MM.1S (cell line): ENCODE measurements around the gene SLC8A1.

Experiments used
- DNase-seq: peaks from one replicate; pipeline ENCODE4 v3.0.0-alpha.2; 2015
- H2AFZ ChIP-seq: fragments of 300-600 bp; sonication (generic); 2 replicates; pipeline ENCODE4 v1.6.0; 2016; ENCODE audit warnings: antibody characterized with exemption, low read length
- H3F3A ChIP-seq: fragments of 300-600 bp; sonication (generic); 2 replicates; pipeline ENCODE4 v1.6.1; 2016; ENCODE audit warnings: mild to moderate bottlenecking, antibody characterized with exemption, low read length, moderate library complexity, mixed read lengths; ENCODE audit not compliant: insufficient read depth
- H3K27ac ChIP-seq: fragments of 300-600 bp; sonication (generic); 2 replicates; pipeline ENCODE4 v1.5.1; 2016; ENCODE audit warnings: mild to moderate bottlenecking, low read length
- H3K27me3 ChIP-seq: fragments of 300-600 bp; sonication (generic); replicated peaks from 2 replicates; pipeline ENCODE4 v1.6.0; 2016; ENCODE audit warnings: low read length; ENCODE audit not compliant: insufficient read depth
- H3K36me3 ChIP-seq: fragments of 300-600 bp; sonication (generic); replicated peaks from 2 replicates; pipeline ENCODE4 v1.6.1; 2016; ENCODE audit warnings: mild to moderate bottlenecking, low read length, mixed read lengths; ENCODE audit not compliant: insufficient read depth
- H3K4me1 ChIP-seq: fragments of 300-600 bp; sonication (generic); 2 replicates; pipeline ENCODE4 v1.6.1; 2016; ENCODE audit warnings: low read length, mixed read lengths
- H3K4me2 ChIP-seq: fragments of 300-600 bp; sonication (generic); 2 replicates; pipeline ENCODE4 v1.6.0; 2016; ENCODE audit warnings: low read depth, low read length
- H3K4me3 ChIP-seq: fragments of 300-600 bp; sonication (generic); 2 replicates; pipeline ENCODE4 v1.5.1; 2016; ENCODE audit warnings: low read length, mixed read lengths
- H3K79me2 ChIP-seq: fragments of 300-600 bp; sonication (generic); 2 replicates; pipeline ENCODE4 v1.6.1; 2016; ENCODE audit warnings: mixed run types, low read length, mixed read lengths
- H3K9ac ChIP-seq: fragments of 300-600 bp; sonication (generic); 2 replicates; pipeline ENCODE4 v1.6.1; 2016; ENCODE audit warnings: low read length, mixed read lengths
- H3K9me2 ChIP-seq: fragments of 300-600 bp; sonication (generic); replicated peaks from 2 replicates; pipeline ENCODE4 v1.6.1; 2016; ENCODE audit warnings: mild to moderate bottlenecking, low read length, mixed read lengths; ENCODE audit not compliant: insufficient read depth
- H3K9me3 ChIP-seq: fragments of 300-600 bp; sonication (generic); replicated peaks from 2 replicates; pipeline ENCODE4 v1.6.1; 2016; ENCODE audit warnings: mild to moderate bottlenecking, low read length, mixed read lengths; ENCODE audit not compliant: insufficient read depth
- H4K20me1 ChIP-seq: fragments of 300-600 bp; sonication (generic); 2 replicates; pipeline ENCODE4 v1.6.1; 2016; ENCODE audit warnings: mild to moderate bottlenecking, low read length, moderate library complexity, mixed read lengths; ENCODE audit not compliant: insufficient read depth
- CTCF ChIP-seq: fragments of 300-600 bp; sonication (generic); IDR thresholded peaks from 2 replicates; pipeline ENCODE4 v1.5.1; 2016; ENCODE audit warnings: antibody characterized with exemption, low read length, mixed read lengths
- EZH2 ChIP-seq: fragments of 300-600 bp; sonication (generic); optimal IDR thresholded peaks from 2 replicates; pipeline ENCODE3; 2017; ENCODE audit warnings: low read depth, mild to moderate bottlenecking, antibody characterized with exemption, low read length, mixed read lengths
- EZH2phosphoT487 ChIP-seq: fragments of 300-600 bp; sonication (generic); IDR thresholded peaks from 2 replicates; pipeline ENCODE4 v1.6.1; 2018; ENCODE audit warnings: antibody characterized with exemption, low read length

The SLC8A1 gene

DNA sequence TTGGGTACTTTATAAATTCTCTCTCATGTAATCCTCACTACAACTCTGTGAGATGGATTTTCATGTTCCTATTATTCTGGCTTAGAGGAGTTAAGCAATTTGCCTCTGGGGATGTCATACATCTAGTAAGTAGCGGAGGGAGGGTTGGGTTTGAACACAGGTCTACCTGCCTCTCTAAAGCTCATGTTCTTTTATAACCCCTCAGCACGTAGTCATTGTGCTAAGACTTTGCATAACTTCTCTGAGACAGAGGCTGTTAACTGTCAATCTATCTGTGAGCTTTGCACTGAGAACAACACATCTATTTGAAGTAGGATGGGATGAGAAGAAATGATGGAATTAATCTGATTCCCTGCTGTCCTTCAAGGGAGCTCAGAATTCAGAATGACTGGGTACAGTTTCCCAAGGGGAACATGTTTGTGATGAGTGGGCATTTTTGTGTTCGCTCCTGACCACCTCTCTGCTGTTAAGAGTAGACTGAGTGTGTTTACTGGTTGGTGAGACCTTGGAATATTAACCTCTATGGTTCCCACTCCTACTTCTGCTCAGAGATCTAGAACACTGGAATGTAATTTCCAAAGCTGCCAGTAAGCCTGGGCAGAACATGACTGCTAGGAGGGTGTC, 320.7 kb downstream of the SLC8A1 start:
- Histone ChIP-seq H3F3A (no peaks in the 10 kb centered on the region), H3K79me2 (no peaks in the 10 kb centered on the region), H3K27ac (no peak overlapping the region), H3K9me3 (no peaks in the 10 kb centered on the region), H3K4me2 (no peak overlapping the region), H3K4me3 (no peak overlapping the region), H3K27me3 (no peaks in the 10 kb centered on the region), H3K9ac (no peak overlapping the region), H3K36me3 (no peaks in the 10 kb centered on the region), H2AFZ (no peak overlapping the region), H3K4me1 (peaks cover 11% of the 10 kb centered on the region), H3K9me2 (no peaks in the 10 kb centered on the region), H4K20me1 (no peaks in the 10 kb centered on the region)
- no peak for DNase-seq
- TF ChIP-seq EZH2phosphoT487 (no peak), EZH2 (no peak), CTCF (no peak)

DNA sequence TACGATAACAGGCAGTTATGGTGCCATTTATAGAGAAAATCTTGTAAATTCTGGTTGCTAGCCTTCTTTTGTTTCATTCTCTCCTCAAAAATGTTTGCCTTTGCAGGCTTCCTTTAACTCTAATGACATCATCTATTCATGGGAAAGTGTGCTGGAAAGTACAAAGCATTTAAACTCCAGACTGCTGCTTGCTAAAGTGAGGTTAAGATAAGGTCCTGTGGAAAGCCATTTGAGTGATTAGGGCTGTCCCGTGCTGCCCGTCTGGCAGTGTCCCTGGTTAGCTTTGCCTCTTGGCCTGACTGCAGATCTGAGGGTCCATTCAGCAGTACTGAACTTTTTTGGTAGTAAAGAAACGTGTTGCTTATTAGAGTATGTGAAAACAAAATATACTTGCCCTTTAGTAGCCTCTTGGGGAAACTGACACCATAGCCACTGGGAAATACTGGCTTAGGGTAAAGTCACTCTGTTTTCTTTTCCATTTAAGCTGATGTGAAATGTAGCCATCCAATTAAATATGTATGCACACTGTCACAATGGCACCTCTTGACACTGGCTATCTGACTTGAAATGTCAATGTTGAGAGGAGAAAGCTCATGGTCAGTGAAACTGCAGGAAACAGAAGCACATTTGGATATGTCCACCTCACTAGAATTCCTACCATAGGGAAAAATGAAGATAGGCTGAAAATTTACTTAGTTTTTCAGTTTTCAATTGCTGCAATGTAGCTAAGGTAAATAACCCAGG, 321.5 kb downstream of the SLC8A1 start:
- TF ChIP-seq EZH2 (no peak), EZH2phosphoT487 (no peak), CTCF (no peak)
- Histone ChIP-seq H3K4me1 (peaks cover 11% of the 10 kb centered on the region), H3K4me3 (no peak overlapping the region), H3K9me3 (no peaks in the 10 kb centered on the region), H3K4me2 (no peak overlapping the region), H4K20me1 (no peaks in the 10 kb centered on the region), H3K27me3 (no peaks in the 10 kb centered on the region), H2AFZ (no peak overlapping the region), H3K9me2 (no peaks in the 10 kb centered on the region), H3K79me2 (no peaks in the 10 kb centered on the region), H3K9ac (no peak overlapping the region), H3K36me3 (no peaks in the 10 kb centered on the region), H3K27ac (no peak overlapping the region), H3F3A (no peaks in the 10 kb centered on the region)
- DNase-seq: no peak

DNA sequence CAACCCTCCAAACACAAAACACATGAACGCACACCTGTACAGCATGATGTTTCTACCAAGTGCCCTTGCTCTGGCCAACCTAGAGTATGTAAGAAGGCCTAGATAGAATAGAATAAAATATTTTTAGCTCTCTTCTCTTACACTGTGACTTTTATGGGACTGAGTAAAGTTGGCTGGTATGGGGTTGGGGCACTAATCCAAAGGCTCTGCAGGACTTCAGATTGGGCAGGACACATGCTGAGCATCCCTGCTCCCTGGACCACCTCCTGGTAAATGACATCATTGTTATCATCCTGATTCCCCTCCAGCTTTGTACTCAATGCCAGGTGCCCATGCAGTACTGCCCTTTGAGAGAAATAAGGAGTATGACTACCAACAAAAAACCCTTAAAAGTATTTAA, 322.2 kb downstream of the SLC8A1 start:
- Histone ChIP-seq H3K4me1 (peaks cover 11% of the 10 kb centered on the region), H3K4me2 (no peak overlapping the region)

More for the DNA sequence above, 322.2 kb downstream of the SLC8A1 start:
- Histone ChIP-seq H3F3A (no peaks in the 10 kb centered on the region), H3K4me3 (no peak overlapping the region), H3K79me2 (no peaks in the 10 kb centered on the region), H3K9me3 (no peaks in the 10 kb centered on the region), H2AFZ (no peak overlapping the region), H3K9ac (no peak overlapping the region), H3K27ac (no peak overlapping the region), H3K27me3 (no peaks in the 10 kb centered on the region), H3K9me2 (no peaks in the 10 kb centered on the region), H3K36me3 (no peaks in the 10 kb centered on the region), H4K20me1 (no peaks in the 10 kb centered on the region)
- TF ChIP-seq EZH2phosphoT487 (no peak), CTCF (no peak), EZH2 (no peak)
- no peak for DNase-seq
